Measurements from ENCODE around the gene DMRTA2. TPM values are rescaled to one million over a fixed set of nuclear protein-coding genes. Genes with fewer than 3 reads are reported as not detected.

Gene DMRTA2
- total and polyA plus RNA-seq, 2 of the 8 experiments (the other 6 are each of a cell fraction or from before 2014, with no cell fraction given), result not detected

GRCh38 chr1:50420689-50421365 is 2.4 kb downstream of the DMRTA2 start:
- Histone ChIP-seq H2BK15ac (ENCODE audit: low read length) (no peak overlapping the region), H3K27ac (ENCODE audit: low read depth, low read length) (no peak overlapping the region), H3K23ac (ENCODE audit: insufficient read length) (no peak overlapping the region), H3K14ac (ENCODE audit: insufficient read length) (no peak overlapping the region), H3K4ac (replicated peaks; ENCODE audit: insufficient read length, low read depth, low read length) (no peak overlapping the region), H3K9ac (replicated peaks in 1 of 4; ENCODE audit: extremely low read depth in 1 of 4, low read depth in 3 of 4, low read length in 3 of 4) (no peak overlapping the region), H3K79me1 (ENCODE audit: low read depth, low read length) (no peaks in the 10 kb centered on the region), H2BK120ac (replicated peaks; ENCODE audit: low read depth, low read length) (no peak overlapping the region), H3K4me3 (ENCODE audit: extremely low read depth in 1 of 4, insufficient read depth in 2 of 4, low read depth in 3 of 4, low read length in 4 of 4) (peak overlapping the region; percentile 2 to 51 (median 19); a peak in 6 of 8 replicates), H4K5ac (ENCODE audit: insufficient read length, low read depth, low read length) (no peak overlapping the region), H4K20me1 (replicated peaks in 1 of 2; ENCODE audit: control insufficient read depth in 1 of 2, insufficient read depth in 2 of 2, low read length in 2 of 2) (peaks cover 14 to 32% of the 10 kb centered on the region in 2 experiments), H2BK20ac (ENCODE audit: low read length) (no peak overlapping the region), H3K18ac (ENCODE audit: extremely low read depth, low read length) (peak overlapping the region; percentile 48; the same call in 1 of the 2 replicates), H2AFZ (ENCODE audit: low read length) (peak overlapping the region; percentile 66; the same call in 1 of the 2 replicates), H2BK5ac (ENCODE audit: low read depth, low read length) (no peak overlapping the region), H4K91ac (replicated peaks; ENCODE audit: insufficient read length, low read length) (no peak overlapping the region), H2AK5ac (ENCODE audit: low read depth, low read length) (no peak overlapping the region), H3K79me2 (ENCODE audit: control insufficient read depth in 1 of 2, insufficient read depth in 2 of 2, low read length in 2 of 2) (no peaks in the 10 kb centered on the region), H3K4me1 (replicated peaks in 1 of 4; ENCODE audit: control insufficient read depth in 3 of 4, insufficient read depth in 4 of 4, low read length in 3 of 4) (peaks cover 4 to 26% (median 18%) of the 10 kb centered on the region in 4 experiments; a peak in 6 of 7 replicates), H4K8ac (ENCODE audit: extremely low read depth, insufficient read depth, low read length) (peak overlapping the region; percentile 35; the same call in 1 of the 2 replicates), H3K27me3 (replicated peaks in 1 of 4; ENCODE audit: control insufficient read depth in 3 of 4, extremely low read depth in 1 of 4, insufficient read depth in 3 of 4, low read length in 3 of 4) (peaks cover 98 to 100% (median 99%) of the 10 kb centered on the region in 4 experiments), H3K9me3 (ENCODE audit: insufficient read depth in 2 of 2, low read depth in 1 of 2, low read length in 1 of 2) (no peaks in the 10 kb centered on the region; a peak in 1 of 4 replicates), H3K56ac (replicated peaks; ENCODE audit: insufficient read length, low read depth, low read length) (no peak overlapping the region), H3K4me2 (ENCODE audit: insufficient read depth in 1 of 2, low read depth in 2 of 2, low read length in 2 of 2) (peak overlapping the region; percentile 53 to 77), H2BK12ac (ENCODE audit: low read depth, low read length) (peak overlapping the region; percentile 50; the same call in 1 of the 2 replicates), H3K23me2 (ENCODE audit: low read depth, low read length) (peaks cover 15% of the 10 kb centered on the region), H3K36me3 (ENCODE audit: control insufficient read depth in 2 of 4, insufficient read depth in 4 of 4, low read length in 3 of 4) (peaks cover 0 to 13% (median 0%) of the 10 kb centered on the region in 4 experiments; a peak in 1 of 8 replicates)
- 2% methylated on average over 68 of the region's 69 CpGs; no CpG with 5 or more reads in 1 of the 2 experiments for WGBS, 2 experiments (ENCODE audit: extremely low coverage in 1 of 2, insufficient coverage in 1 of 2, insufficient read length in 1 of 2, insufficient replicate concordance in 2 of 2, low coverage in 1 of 2, low lambda C conversion rate in 2 of 2, missing lambda C conversion rate in 1 of 2)
- ChIA-PET CTCF (ENCODE audit: partially characterized antibody) (interaction anchor here (1.9 to 7.4 kb wide), 3 partner anchors 9 to 183 kb away, joined by 4 to 32 read pairs (median 5); no protein-coding TSS in a partner anchor), POLR2A (ENCODE audit: partially characterized antibody) (interaction anchor here (0.8 kb wide), 1 partner anchor 10 kb away, joined by 3 read pairs; no protein-coding TSS in a partner anchor)
- DNase-seq (ENCODE audit: low read depth in 1 of 2, low spot score in 2 of 2), result peak in 1 of 2 experiments; percentile 81
- FAIRE-seq, result no peak
- TF ChIP-seq ZNF274 (IDR thresholded peaks at IDR 0.05; ENCODE audit: borderline replicate concordance, extremely low read depth, low read length), result no peak
- no peak for TF ChIP-seq SP1 (IDR thresholded peaks at IDR 0.05; ENCODE audit: low read depth, low read length)
- TF ChIP-seq EGR1 (IDR thresholded peaks at IDR 0.05; ENCODE audit: borderline replicate concordance, low read depth, low read length), result peak; percentile 25; the same call in 1 of the 2 replicates
- no peak for TF ChIP-seq ASH2L (IDR thresholded peaks at IDR 0.05; ENCODE audit: low read length)
- peak; percentile 89 for TF ChIP-seq KDM4A (IDR thresholded peaks at IDR 0.05; ENCODE audit: low read depth, low read length, severe bottlenecking)
- no peak for TF ChIP-seq RFX5 (IDR thresholded peaks at IDR 0.05; ENCODE audit: borderline replicate concordance, low read depth, low read length)
- no peak for TF ChIP-seq KDM5A (IDR thresholded peaks at IDR 0.05; ENCODE audit: low read length)
- TF ChIP-seq MAFK (IDR thresholded peaks at IDR 0.05; ENCODE audit: low read depth, low read length), result no peak
- TF ChIP-seq BCL11A (IDR thresholded peaks at IDR 0.05; ENCODE audit: low read depth in 2 of 2, low read length in 2 of 2), result no peak
- TF ChIP-seq CHD2 (IDR thresholded peaks at IDR 0.05; ENCODE audit: low read length), result no peak

Data from H1 (cell line).